ENCODE results near the gene MRC1.
"Not testable (repeated sequence)": the region's sequence is repeated elsewhere in the genome, so short reads cannot be mapped to it uniquely, and the experiment has no call there.

The MRC1 gene

DNA sequence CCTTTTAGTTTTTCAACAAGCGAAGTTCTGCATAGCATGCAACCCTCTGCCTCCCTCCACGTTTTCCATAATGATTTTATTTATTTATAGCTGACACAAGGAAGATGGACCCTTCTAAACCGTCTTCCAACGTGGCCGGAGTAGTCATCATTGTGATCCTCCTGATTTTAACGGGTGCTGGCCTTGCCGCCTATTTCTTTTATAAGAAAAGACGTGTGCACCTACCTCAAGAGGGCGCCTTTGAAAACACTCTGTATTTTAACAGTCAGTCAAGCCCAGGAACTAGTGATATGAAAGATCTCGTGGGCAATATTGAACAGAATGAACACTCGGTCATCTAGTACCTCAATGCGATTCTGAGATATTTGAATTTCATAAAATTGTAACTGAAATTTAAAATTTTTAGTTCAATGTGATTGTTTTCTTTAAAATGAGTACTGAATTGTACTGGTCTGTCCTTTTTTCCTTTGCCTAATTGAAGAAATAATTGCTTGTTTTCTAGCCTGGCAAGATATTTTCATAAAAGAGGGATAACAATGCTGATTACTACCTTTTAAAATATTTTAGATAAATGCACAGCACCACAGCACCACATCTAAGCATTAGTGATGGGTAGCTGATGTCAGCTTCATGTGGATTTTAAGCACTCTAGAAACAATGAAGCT is 101.1 kb downstream of the MRC1 start:
- no peak for DNase-seq

DNA sequence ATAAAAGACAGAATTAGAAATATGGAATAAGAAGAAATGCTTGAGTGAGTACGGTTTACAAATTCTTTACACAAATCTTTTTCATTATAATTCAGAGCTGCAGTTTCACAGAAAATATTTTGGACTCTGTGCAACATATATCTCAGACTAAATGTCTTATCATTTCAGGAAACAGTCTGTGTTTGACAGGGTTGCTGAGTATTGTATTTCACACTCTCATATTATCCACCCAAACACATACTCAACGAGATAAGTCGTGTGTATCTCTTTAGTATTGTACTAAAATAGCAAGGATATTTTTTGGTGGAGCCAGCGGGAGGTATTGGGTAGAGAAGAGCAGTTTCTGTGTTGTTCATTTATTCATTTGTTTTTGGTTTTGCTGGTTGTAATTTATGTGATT is 103.6 kb downstream of the MRC1 start:
- DNase-seq = no peak

DNA sequence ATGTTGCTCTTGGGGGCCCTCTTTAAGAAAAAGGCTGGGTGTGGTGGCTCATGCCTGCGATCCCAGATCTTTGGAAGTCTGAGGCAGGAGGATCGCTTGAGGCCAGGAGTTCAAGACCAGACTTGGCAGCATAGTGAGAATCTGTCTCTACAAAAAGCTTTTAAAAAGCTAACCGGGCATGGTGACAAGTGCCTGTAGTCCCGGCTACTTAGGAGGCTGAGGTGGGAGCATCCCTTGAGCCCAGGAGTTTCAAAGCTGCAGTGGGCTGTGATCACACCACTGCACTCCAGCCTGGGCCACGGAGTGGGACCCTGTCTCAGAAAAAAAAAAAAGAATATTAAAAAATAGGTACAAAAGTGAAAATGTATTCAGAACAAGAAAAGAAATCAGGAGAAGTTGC is 104.5 kb downstream of the MRC1 start:
- DNase-seq = no peak

DNA sequence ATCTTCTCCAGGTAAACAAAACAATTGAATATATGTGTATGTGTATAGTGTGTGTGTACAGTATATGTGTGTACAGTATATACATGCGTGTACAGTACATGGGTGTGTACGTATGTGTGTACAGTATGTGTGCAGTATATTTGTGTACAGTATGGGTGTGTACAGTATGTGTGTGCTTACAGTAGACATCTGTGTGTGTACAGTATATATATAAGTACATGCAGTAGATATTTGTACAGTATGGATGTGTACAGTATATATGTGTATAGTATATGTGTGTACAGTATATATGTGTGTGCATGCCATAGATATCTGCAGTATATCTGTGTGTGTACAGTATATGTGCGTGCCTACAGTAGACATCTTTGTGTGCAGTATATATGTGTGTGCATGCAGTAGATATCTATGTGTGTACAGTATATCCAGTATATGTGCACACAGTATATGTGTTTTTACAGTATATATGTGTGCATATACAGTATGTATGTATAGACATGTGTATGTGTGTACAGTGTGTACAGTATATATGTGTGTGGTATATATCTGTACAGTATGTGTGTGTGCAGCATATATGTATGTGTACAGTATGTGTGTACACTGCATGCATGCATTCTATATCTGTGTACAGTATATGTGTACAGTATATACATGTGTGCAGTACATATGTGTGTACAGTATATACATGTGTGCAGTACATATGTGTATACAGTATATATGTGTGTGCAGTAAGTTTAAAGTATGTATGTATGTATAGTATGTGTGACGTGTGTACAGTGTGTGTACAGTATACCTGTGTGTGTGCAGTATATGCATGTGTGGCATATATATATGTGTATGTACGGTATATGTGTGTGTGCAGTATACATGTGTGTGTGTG is 105.3 kb downstream of the MRC1 start:
- no peak for DNase-seq

DNA sequence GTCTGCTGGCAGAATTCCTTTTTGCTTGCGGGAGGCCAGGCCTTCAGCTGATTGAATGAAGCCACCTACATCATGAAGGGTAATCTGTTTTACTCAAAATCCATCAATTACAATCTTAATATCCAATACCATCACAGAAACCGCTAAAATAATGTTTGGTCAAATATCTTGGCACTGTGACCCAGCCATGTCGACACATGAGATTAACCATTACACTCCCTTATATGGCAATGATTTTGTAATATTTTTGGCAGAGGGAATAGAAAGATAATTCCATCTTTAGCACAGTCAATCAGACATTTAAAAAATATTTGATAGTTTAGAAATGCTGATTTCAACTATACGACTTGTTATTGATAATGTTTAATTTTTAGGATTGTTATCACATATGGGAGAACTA is 106.0 kb downstream of the MRC1 start:
- no peak for DNase-seq

DNA sequence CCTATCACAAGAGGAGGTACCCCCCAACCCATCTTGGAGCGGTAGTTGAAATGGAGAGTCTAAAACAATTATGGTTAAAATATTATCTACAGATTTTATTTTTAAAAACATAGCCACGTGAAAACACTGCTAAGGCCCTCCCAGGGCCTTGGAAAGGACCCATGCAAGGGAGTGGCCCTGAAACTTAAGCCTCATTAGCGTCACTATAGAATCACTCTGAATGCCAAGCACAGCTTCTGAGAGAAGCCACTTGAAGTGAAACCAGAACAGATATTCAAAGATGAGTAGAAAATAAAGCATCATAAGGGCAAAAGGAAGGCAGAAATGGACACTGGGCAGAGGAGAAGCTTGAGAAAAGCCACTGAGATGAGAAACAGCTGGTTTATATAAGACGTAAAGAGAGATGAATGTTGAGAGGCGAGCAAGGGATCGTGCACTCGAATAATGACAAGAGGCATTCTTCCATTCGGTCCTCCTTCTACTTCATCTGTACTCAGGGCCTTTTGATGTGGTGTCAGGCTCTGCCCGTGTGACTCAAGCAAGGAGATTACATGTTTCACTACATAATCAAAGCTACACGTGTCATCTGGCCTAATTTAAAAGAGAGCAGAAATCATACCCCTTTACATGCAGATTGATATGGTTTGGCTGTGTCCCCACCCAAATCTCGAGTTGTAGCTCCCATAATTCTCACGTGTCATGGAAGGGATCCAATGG is 109.2 kb downstream of the MRC1 start:
- no peak for DNase-seq

DNA sequence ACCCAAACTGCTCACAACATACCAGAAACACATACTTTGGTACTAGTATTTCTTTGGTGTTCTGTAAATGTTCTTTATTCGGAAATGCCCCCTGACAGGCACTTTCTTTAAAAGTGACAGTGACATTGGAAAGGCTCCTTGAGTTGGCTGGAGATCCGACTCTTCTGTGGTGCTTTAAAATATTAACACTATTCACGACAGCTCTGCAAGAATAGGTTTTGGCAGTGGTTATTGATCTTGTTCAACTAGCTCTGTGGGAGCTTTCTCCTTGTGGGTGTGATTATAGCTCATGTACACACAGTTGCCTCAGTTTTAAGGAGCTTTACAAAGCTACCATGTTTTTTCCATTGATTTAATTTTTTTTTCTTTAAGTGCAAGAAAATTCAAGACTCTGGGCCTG is 112.2 kb downstream of the MRC1 start:
- DNase-seq = no peak

DNA sequence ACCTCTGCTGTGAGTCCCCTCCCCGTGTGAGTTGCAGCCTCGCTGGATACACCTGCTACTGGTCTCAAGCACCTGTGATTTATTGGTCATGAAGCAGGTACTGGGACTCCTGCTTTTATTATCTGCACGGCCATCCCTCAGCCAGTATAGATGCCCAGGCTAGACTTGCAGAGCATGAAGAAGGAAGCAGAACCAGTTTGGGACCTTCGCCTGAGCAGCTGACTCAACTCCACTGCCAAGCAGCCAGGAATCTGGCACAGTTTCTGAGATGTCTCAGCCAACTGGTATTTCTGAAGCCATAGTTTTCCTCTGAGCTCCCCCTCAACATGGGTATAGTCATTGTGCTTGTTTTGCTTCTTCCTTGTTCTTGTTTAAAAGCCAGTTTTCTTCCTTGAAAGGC is 114.6 kb downstream of the MRC1 start:
- DNase-seq = no peak

DNA sequence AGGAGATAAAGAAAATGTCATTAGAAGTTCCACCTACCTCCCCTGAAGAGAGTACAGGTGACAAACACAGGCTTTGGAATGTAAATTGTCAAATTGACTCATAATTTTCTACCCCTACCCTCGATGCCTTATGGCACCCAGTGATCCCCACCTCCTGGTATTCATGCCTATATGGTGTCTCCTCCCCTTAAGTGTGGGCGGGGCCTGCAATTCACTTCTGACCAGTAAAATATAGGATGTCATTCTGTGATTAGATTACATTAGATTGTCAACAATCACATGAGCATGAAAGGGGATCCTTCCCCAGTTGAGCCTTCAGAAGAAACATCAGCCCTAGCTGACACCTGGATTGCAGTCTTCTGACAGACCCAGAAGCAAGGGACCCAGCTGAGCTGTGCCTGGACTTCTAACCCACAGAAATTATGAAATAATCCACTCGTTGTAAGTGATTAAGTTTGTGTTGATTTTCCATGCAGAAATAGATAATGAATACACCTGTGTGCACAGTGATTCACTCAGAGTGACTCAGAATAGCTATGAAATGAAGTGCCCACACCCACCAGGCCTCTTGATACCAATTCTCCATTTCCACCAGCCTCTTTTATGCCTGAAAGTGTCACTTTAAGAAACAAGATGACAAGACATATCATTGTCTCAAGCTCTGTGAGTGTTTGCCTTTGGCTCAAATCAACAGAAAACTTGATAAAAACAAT is 134.0 kb downstream of the MRC1 start:
- no peak for DNase-seq

DNA sequence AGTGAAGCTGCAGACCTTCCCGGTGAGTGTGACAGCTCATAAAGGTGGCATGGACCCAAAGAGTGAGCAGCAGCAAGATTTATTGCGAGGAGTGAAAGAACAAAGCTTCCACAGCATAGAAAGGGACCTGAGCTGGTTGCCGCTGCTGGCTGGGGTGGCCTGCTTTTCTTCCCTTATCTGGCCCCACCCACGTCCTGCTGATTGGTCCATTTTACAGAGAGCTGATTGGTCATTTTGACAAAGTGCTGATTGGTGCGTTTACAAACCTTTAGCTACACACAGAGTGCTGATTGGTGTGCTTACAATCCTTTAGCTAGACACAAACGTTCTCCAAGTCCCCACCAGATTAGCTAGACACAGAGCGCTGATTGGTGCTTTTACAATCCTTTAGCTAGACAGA is 141.1 kb downstream of the MRC1 start:
- not testable (repeated sequence) for DNase-seq

DNA sequence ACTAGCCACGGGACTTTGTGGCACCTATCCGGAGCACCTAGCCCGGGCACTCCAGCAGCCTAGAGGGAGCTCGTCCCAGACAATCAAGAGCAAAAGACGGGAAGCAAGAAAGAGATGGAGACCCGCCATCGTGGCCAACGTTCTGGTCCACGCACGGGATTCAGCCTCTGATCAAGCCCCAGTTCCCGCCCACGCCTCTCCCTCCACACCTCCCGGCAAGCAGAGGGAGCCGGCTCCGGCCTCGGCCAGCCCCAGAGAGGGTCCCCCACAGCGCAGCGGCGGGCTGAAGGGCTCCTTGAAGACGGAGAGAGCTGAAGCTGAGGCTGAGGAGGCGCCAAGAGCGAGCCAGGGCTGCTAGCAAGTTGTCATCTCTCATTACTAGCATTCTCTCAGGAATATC is 141.6 kb downstream of the MRC1 start:
- no peak for DNase-seq

DNA sequence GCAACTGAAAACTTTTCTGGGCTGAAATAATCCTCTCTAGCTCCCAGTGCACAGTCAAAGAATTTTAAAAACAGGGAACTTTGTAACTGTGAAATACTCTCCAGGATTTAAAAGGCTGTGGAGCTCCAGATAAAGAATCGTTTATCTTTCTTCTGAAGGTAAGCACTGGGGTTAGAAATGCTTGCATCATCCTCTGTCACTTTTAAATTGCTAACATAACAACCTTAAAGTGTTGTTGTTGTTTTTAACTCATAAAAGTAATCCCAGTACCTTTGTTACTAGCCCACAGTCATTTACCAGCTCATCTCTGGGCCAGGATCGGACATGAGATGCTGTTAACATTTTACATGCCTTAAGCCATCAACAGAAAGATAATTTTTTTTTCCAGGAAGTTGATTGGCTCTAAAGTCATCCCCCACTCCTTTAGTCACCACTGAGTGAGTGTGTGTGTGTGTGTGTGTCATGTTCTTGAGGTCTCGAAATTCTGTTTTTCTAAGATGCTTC is 142.8 kb downstream of the MRC1 start, which contains the start of gene SLC39A12:
Gene SLC39A12, plus strand, starts transcription at position 51 of the 504 bp plus-strand sequence. CDS start 1,359 bp downstream, outside the sequence.
- DNase-seq = no peak

DNA sequence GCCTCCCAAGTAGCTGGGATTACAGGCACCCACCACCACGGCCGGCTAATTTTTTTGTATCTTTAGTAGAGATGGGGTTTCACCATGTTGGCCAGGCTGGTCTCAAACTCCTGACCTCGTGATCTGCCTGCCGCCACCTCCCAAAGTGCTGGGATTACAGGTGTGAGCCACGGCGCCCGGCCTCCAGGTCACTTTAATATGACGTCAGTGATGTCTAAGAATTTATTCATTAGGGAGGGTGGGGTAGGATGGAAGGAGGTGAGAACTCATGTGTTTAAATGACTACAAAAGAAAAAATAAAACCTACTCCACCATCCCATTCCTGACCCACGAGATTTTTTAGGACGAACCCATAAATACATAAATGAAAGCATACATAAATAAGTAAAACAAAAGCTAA is 145.2 kb downstream of the MRC1 start:
- not testable (repeated sequence) for DNase-seq

DNA sequence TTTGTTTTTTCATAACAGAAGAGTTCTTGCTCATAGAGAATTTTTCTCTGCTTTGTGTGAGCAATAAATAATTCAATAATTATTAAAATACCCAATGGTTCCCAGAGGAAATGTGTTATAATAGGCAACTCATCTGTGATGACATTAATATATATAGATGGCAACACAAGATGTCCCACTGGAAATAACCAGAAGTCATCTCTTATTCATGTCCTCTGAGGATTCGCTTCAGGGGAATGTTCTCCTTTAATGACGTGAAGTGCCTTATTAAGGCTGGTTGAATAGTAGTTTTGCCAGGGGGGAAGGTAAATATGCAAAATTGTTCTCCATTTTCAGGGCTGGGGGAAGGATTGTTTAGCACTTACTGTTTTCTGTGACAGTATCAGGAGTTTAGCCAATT is 145.7 kb downstream of the MRC1 start:
- no peak for DNase-seq

DNA sequence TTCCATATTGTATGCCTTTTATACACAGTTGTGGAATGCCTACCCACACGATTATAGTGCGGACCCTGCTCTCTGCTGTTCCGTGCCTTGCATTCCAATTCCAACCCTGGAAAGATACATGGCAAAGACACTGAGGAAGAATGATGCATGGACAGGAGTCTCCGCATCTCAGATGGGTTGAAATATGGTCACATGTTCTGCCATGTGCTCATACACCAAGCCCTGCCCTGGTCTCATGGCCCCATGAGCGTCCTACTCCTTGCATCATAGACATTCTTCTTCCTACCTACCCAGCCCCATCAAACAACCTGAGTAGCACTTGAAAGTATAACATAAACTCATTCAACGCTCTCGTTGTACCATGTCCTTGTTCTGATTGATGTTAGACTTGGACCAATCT is 148.9 kb downstream of the MRC1 start:
- DNase-seq = no peak

DNA sequence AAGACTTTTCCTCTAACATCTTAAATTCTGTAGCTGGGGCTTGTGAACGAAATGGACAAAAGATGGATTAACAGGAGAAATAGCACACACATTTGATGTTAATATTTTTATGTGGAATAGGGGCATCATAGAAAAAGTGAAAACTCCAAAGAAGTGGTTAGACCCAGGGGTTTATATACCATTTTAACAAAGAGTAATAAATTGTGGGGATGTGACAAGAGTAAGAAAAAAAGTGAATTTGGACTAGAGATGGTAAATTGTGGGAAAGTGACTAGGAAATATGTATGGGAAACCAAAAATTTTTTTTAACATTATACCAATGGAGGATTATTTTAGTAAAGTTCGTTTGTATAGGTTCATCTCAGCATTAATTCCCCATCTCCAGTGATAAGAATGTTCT is 150.7 kb downstream of the MRC1 start:
- DNase-seq = no peak

Measured in stimulated activated CD4-positive, alpha-beta T cell treated with anti-CD3 and anti-CD28 coated beads, Interleukin-4, amount 100 ng/mL, for 1 hour (primary cell).